ENCODE results near the gene MOB2. TPM values are rescaled to one million over a fixed set of nuclear protein-coding genes. Genes with fewer than 3 reads are reported as not detected.

Gene MOB2
- total RNA-seq, 1 experiment from 2014 or later, result 22.7 TPM

DNA sequence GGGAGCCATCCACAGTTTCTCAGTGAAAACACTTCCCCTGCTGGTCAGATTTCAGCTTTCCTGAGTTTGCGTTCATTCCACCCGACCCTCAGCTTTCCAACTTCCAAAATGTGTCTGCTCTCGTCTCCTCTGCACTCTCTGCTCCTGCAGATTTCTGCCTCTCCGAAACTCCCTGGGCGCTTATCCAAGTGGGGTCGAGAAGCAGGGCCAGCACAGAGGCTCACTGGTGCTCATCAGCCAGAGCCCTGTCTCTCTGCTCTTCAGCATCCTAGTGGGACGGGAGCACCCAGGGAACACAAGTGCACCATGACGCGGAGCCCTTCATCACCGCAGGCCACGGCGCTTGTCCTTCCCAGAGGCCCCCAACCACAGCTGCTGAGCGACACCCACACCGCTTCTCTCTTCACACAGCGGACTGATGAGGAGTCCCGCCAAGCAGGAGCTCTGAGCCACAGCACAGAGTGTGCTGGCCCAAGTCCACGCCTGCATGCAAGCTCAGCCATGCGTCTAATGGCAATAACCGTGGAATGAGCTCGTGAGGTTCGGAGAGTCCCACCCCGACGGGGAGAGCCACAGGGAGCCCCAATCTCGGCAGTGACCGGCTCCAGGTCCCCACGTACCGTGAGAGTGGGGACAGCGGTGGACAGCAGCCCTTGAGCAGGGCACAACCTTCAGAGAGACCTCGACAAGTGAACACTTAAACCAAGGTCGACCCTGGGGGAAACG, 27.9 kb upstream of the MOB2 start:
- WGBS (ENCODE audit: extremely low coverage, insufficient read length, low lambda C conversion rate), result no CpG with 5 or more reads among the region's 31 CpGs
- H4K20me1 ChIP-seq (ENCODE audit: control insufficient read depth, insufficient read depth, insufficient read length), result no peaks in the 10 kb centered on the region

More for the DNA sequence above, 27.9 kb upstream of the MOB2 start:
- peaks cover 3% of the 10 kb centered on the region; the same call in 1 of the 2 replicates for H3K4me1 ChIP-seq (ENCODE audit: insufficient read depth, low read length)
- H2AFZ ChIP-seq (ENCODE audit: low read length), result no peak overlapping the region
- H3K79me1 ChIP-seq (ENCODE audit: insufficient read depth, low read depth, low read length, poor library complexity, severe bottlenecking), result no peaks in the 10 kb centered on the region
- H2BK12ac ChIP-seq (ENCODE audit: insufficient read length, low read depth, low read length), result no peak overlapping the region
- no peak overlapping the region for H3K56ac ChIP-seq (ENCODE audit: insufficient read length, low read depth, low read length)
- H3K4me2 ChIP-seq (ENCODE audit: insufficient read depth, insufficient read length, low read length), result no peak overlapping the region
- H3K23me2 ChIP-seq (ENCODE audit: insufficient read length, low read depth, low read length, poor library complexity, severe bottlenecking), result no peaks in the 10 kb centered on the region
- H3K27ac ChIP-seq (ENCODE audit: insufficient read length, low read depth, low read length), result no peak overlapping the region
- H3K4me1 Mint-ChIP-seq, result peaks cover 18 to 38% of the 10 kb centered on the region in 2 experiments
- no peak overlapping the region for H2BK20ac ChIP-seq (ENCODE audit: low read depth, low read length, poor library complexity, severe bottlenecking)
- H3T11ph ChIP-seq (ENCODE audit: low read length), result no peak overlapping the region
- no peak overlapping the region for H2BK120ac ChIP-seq (ENCODE audit: low read depth, low read length, poor library complexity, severe bottlenecking)
- no peaks in the 10 kb centered on the region for H3K27me3 ChIP-seq (ENCODE audit: insufficient read depth, low read length)
- H4K8ac ChIP-seq (replicated peaks; ENCODE audit: insufficient read length, low read depth, low read length), result no peak overlapping the region
- H3K27me3 Mint-ChIP-seq (ENCODE audit: low read depth), result no peaks in the 10 kb centered on the region; the same call in 1 of the 2 replicates
- no peak overlapping the region for H3K14ac ChIP-seq (ENCODE audit: insufficient read depth, low read length)
- no peak overlapping the region for H3K27ac Mint-ChIP-seq
- H2BK15ac ChIP-seq (ENCODE audit: low read depth, low read length), result no peak overlapping the region
- no peaks in the 10 kb centered on the region for H3K36me3 Mint-ChIP-seq (ENCODE audit: insufficient read depth in 1 of 3, low read depth in 3 of 3)
- H3K9me3 Mint-ChIP-seq, result no peaks in the 10 kb centered on the region
- no peak overlapping the region for H3K9ac ChIP-seq (ENCODE audit: extremely low read depth, insufficient read length, low read length)
- H3K79me2 ChIP-seq (ENCODE audit: insufficient read depth, low read length), result no peaks in the 10 kb centered on the region
- H3K9me3 ChIP-seq (ENCODE audit: control insufficient read depth, low read depth, low read length), result no peaks in the 10 kb centered on the region
- no peak overlapping the region for H2AK5ac ChIP-seq (ENCODE audit: insufficient read length, low read length)
- H4K5ac ChIP-seq (ENCODE audit: insufficient read length, low read depth, low read length), result no peak overlapping the region
- TF ChIP-seq, protein P1, sequence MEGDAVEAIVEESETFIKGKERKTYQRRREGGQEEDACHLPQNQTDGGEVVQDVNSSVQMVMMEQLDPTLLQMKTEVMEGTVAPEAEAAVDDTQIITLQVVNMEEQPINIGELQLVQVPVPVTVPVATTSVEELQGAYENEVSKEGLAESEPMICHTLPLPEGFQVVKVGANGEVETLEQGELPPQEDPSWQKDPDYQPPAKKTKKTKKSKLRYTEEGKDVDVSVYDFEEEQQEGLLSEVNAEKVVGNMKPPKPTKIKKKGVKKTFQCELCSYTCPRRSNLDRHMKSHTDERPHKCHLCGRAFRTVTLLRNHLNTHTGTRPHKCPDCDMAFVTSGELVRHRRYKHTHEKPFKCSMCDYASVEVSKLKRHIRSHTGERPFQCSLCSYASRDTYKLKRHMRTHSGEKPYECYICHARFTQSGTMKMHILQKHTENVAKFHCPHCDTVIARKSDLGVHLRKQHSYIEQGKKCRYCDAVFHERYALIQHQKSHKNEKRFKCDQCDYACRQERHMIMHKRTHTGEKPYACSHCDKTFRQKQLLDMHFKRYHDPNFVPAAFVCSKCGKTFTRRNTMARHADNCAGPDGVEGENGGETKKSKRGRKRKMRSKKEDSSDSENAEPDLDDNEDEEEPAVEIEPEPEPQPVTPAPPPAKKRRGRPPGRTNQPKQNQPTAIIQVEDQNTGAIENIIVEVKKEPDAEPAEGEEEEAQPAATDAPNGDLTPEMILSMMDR (conservative IDR thresholded peaks at IDR 0.05), result no peak
- H3K4ac ChIP-seq (ENCODE audit: low read depth, low read length), result no peak overlapping the region
- no peak overlapping the region for H3K18ac ChIP-seq (ENCODE audit: insufficient read length, low read depth, low read length)
- no peak for DNase-seq
- H2BK5ac ChIP-seq (ENCODE audit: insufficient read length, low read length), result no peak overlapping the region
- H3K4me3 Mint-ChIP-seq, result no peak overlapping the region
- H4K91ac ChIP-seq (ENCODE audit: insufficient read length, low read depth, low read length), result no peak overlapping the region
- H3K23ac ChIP-seq (ENCODE audit: insufficient read length, low read depth, low read length), result no peak overlapping the region
